ENCODE measurements around the gene NRARP. TPM values are rescaled to one million over a fixed set of nuclear protein-coding genes. Genes with fewer than 3 reads are reported as not detected.

Gene NRARP
- total RNA-seq, 1 experiment from 2014 or later, result 23.8 TPM

DNA sequence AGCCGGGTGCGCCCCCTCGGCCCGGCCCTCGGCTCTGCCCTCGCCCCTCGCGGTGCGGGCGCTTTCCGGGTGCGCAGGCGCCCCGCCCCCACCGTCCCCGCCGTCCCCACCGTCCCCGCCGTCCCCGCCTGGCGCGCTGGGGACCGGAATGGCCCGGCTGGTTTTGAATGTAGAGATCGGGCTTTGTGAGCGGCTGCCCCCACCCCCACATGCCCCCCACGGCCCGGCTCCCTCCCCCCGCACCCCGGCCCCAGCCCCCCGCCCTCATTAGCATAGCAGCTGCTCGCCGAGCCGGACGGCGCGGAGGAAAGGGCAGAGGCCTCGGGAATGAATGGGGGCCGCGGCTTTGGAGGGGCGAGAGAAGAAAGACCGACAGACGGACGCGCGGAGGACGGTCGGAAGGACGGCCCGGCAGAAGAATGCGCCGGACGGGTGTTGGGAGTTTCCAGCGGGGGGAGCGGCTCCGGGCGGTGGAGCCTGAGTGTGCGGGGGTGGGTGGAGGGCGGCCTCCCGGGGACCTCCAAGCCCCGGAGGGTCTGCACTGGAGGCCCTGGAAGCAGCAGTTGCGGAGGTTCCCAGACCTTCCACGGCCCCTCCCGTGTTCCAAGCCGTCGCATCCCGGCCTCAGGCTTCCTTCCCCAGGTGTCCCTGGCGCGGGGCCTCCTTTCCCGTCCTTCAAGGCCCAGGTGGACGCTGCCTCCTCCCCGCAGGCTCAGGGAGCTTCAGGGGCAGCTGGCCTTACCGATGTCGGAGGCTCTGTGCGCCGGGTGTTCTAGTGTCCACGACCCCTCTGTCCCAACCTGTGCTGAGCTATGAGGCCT is 6.0 kb downstream of the NRARP start:
- no CpG with 5 or more reads among the region's 78 CpGs for WGBS (ENCODE audit: extremely low coverage, insufficient read length, low lambda C conversion rate)
- H3K56ac ChIP-seq (ENCODE audit: insufficient read length, low read depth, low read length), result no peak overlapping the region
- H2BK120ac ChIP-seq (ENCODE audit: low read depth, low read length, poor library complexity, severe bottlenecking), result no peak overlapping the region
- no peak overlapping the region for H2BK12ac ChIP-seq (ENCODE audit: insufficient read length, low read depth, low read length)
- Mint-ChIP-seq H3K27ac (no peak overlapping the region), H3K27me3 (ENCODE audit: low read depth) (peaks cover 48% of the 10 kb centered on the region), H3K4me1 (peaks cover 32 to 40% of the 10 kb centered on the region in 2 experiments), H3K4me3 (peak overlapping the region; percentile 53 to 76), H3K36me3 (ENCODE audit: insufficient read depth in 1 of 3, low read depth in 3 of 3) (peaks cover 0 to 5% (median 3%) of the 10 kb centered on the region in 3 experiments; a peak in 4 of 7 replicates), H3K9me3 (peaks cover 3 to 9% of the 10 kb centered on the region in 2 experiments)
- H2BK15ac ChIP-seq (ENCODE audit: low read depth, low read length), result no peak overlapping the region
- no peak overlapping the region for H3T11ph ChIP-seq (ENCODE audit: low read length)
- H3K9me3 ChIP-seq (ENCODE audit: control insufficient read depth, low read depth, low read length), result no peaks in the 10 kb centered on the region
- H3K4me1 ChIP-seq (ENCODE audit: insufficient read depth, low read length), result peaks cover 5% of the 10 kb centered on the region; the same call in 1 of the 2 replicates
- H4K5ac ChIP-seq (ENCODE audit: insufficient read length, low read depth, low read length), result no peak overlapping the region
- H3K9ac ChIP-seq (ENCODE audit: extremely low read depth, insufficient read length, low read length), result no peak overlapping the region
- no peaks in the 10 kb centered on the region for H3K79me2 ChIP-seq (ENCODE audit: insufficient read depth, low read length)
- no peak overlapping the region for H3K27ac ChIP-seq (ENCODE audit: insufficient read length, low read depth, low read length)
- no peak overlapping the region for H2AFZ ChIP-seq (ENCODE audit: low read length)
- H3K27me3 ChIP-seq (ENCODE audit: insufficient read depth, low read length), result peaks cover 5% of the 10 kb centered on the region; the same call in 1 of the 2 replicates
- DNase-seq, result peak; percentile 43
- H3K14ac ChIP-seq (ENCODE audit: insufficient read depth, low read length), result 0 out of 2 replicates have a peak overlapping the region, but pooled peaks have one; percentile 45
- no peaks in the 10 kb centered on the region for H4K20me1 ChIP-seq (ENCODE audit: control insufficient read depth, insufficient read depth, insufficient read length)
- H3K23me2 ChIP-seq (ENCODE audit: insufficient read length, low read depth, low read length, poor library complexity, severe bottlenecking), result peaks cover 7% of the 10 kb centered on the region
- H4K8ac ChIP-seq (replicated peaks; ENCODE audit: insufficient read length, low read depth, low read length), result no peak overlapping the region
- peak overlapping the region; percentile 20 for H3K4me2 ChIP-seq (ENCODE audit: insufficient read depth, insufficient read length, low read length)
- H2BK5ac ChIP-seq (ENCODE audit: insufficient read length, low read length), result no peak overlapping the region
- TF ChIP-seq, protein P1, sequence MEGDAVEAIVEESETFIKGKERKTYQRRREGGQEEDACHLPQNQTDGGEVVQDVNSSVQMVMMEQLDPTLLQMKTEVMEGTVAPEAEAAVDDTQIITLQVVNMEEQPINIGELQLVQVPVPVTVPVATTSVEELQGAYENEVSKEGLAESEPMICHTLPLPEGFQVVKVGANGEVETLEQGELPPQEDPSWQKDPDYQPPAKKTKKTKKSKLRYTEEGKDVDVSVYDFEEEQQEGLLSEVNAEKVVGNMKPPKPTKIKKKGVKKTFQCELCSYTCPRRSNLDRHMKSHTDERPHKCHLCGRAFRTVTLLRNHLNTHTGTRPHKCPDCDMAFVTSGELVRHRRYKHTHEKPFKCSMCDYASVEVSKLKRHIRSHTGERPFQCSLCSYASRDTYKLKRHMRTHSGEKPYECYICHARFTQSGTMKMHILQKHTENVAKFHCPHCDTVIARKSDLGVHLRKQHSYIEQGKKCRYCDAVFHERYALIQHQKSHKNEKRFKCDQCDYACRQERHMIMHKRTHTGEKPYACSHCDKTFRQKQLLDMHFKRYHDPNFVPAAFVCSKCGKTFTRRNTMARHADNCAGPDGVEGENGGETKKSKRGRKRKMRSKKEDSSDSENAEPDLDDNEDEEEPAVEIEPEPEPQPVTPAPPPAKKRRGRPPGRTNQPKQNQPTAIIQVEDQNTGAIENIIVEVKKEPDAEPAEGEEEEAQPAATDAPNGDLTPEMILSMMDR (conservative IDR thresholded peaks at IDR 0.05), result no peak
- no peak overlapping the region for H3K18ac ChIP-seq (ENCODE audit: insufficient read length, low read depth, low read length)
- H2AK5ac ChIP-seq (ENCODE audit: insufficient read length, low read length), result no peak overlapping the region
- H3K79me1 ChIP-seq (ENCODE audit: insufficient read depth, low read depth, low read length, poor library complexity, severe bottlenecking), result no peaks in the 10 kb centered on the region
- no peak overlapping the region for H3K23ac ChIP-seq (ENCODE audit: insufficient read length, low read depth, low read length)
- no peak overlapping the region for H4K91ac ChIP-seq (ENCODE audit: insufficient read length, low read depth, low read length)
- H3K4ac ChIP-seq (ENCODE audit: low read depth, low read length), result no peak overlapping the region
- no peak overlapping the region for H2BK20ac ChIP-seq (ENCODE audit: low read depth, low read length, poor library complexity, severe bottlenecking)
